GM10266 (cell line): ENCODE data around the gene ATP2B1.

Experiments used
- DNase-seq: peaks from one replicate; pipeline ENCODE4 v3.0.0; 2012; ENCODE audit errors: extremely low spot score
- TF ChIP-seq, protein P1 (sequence below): IDR thresholded peaks from 2 replicates; pipeline ENCODE4 v1.5.1; 2012; ENCODE audit warnings: mild to moderate bottlenecking, low read depth; ENCODE audit not compliant: control insufficient read depth, insufficient read depth; ENCODE audit errors: missing control alignments

ATP2B1 gene

DNA sequence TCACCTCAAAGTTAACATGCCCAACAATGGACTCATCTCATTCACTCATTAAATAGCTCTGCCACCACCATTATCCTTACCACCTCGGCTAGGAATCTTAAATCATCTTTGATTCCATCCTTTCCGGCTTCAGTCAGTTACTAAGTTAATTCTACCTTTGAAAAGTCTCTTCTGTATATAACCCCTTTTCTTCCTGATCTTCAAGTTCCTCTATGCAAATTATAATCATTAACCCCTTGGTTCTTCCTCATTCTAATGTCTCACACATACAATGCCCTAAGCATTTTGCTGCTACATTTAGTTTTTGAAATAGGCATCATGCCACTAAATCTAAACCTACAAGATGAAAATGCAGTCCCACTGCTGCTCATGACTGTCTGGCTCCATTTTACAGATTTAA, 51.6 kb downstream of the ATP2B1 start:
- TF ChIP-seq, protein P1, sequence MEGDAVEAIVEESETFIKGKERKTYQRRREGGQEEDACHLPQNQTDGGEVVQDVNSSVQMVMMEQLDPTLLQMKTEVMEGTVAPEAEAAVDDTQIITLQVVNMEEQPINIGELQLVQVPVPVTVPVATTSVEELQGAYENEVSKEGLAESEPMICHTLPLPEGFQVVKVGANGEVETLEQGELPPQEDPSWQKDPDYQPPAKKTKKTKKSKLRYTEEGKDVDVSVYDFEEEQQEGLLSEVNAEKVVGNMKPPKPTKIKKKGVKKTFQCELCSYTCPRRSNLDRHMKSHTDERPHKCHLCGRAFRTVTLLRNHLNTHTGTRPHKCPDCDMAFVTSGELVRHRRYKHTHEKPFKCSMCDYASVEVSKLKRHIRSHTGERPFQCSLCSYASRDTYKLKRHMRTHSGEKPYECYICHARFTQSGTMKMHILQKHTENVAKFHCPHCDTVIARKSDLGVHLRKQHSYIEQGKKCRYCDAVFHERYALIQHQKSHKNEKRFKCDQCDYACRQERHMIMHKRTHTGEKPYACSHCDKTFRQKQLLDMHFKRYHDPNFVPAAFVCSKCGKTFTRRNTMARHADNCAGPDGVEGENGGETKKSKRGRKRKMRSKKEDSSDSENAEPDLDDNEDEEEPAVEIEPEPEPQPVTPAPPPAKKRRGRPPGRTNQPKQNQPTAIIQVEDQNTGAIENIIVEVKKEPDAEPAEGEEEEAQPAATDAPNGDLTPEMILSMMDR, result no peak
- DNase-seq, result no peak

DNA sequence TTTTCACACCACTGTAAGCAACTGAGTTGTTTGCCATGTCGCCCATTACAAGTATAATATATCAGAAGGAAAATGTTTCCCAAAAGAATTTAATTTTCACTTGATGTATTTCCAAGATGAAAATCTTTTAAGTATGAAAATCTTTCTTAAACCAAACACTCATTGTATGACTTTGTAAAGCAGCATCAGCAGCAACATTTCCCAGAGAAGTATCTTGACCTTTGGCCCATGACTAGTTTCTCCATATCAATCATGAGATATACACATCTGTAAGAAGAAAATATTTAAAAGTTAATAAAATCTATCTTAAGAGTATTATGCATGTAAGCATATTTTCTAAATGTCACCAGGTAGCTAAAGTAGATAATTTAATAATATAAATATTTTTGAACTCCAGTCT, 52.8 kb downstream of the ATP2B1 start:
- DNase-seq, result no peak
- TF ChIP-seq, protein P1, result no peak

DNA sequence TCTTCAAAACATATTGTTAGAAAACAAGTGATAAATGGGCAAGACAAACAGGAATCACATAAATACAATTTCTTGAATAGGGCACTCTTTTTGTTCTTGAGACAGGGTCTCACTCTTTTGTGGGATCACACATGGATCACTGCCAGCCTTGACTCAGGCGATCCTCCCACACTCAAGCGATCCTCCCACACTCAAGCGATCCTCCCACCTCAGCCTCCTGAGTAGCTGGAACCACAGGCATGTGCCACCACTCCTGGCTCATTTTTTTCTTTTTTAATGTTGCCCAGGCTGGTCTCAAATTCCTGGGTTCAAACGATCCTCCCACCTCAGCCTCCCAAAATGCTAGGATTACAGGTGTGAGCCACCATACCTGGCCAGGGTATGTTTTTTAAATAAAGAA, 57.4 kb downstream of the ATP2B1 start:
- no peak for DNase-seq
- TF ChIP-seq, protein P1, result no peak

DNA sequence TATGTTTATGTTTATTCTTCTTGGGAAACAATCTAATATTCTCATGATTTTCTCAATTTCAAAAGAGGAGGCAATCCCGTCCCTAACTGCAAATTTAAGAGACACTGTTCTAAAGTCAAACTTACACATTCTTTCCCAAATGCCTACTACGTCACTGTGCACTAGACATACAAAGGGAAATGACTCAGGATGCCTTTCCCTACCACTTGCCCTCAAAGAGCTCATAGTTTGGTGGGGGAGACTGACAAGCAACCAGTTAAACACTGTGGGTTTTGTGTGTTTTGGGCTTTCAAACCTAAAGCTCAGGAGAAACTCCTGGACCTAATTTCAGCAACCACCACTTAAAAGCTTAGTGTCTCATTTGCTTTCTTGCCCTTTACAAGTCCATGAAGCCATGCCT, 58.4 kb downstream of the ATP2B1 start:
- DNase-seq, result no peak
- TF ChIP-seq, protein P1, result no peak

DNA sequence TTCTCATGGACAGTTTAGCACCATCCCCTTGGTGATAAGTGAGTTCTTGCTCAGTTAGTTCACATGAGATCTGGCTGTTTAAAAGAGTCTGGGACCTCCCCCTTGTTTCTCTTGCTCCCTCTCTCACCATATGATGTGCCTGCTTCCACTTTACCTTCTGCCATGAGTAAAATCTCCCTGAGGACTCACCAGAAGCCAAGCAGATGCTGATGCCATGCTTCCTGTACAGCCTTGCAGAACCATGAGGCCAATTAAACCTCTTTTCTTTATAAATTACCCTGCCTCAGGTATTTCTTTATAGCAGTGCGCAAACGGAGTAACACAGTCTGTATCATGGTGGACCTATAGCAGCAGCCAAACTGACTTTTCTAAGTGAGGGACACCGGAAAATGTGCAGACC, 58.8 kb downstream of the ATP2B1 start:
- DNase-seq, result no peak
- TF ChIP-seq, protein P1, result no peak

DNA sequence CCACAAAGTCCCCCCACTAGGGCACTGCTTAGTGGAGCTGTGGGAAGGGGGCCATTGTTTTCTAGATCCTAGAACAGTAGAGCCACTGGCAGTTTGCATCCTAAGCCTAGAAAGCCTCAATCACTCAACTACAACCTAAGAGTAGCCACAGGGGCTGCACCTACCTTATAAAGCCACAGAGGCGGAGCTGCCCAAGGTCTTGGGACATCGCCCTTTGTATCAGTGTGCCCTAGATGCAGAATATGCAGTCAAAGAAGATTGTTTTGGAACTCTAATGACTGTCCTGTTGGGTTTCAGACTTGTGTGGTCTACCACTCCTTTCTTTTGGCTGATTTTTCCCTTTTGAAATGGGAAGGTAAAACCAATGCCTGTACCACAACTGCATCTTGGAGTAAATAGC, 59.5 kb downstream of the ATP2B1 start:
- no peak for DNase-seq
- TF ChIP-seq, protein P1, result no peak

DNA sequence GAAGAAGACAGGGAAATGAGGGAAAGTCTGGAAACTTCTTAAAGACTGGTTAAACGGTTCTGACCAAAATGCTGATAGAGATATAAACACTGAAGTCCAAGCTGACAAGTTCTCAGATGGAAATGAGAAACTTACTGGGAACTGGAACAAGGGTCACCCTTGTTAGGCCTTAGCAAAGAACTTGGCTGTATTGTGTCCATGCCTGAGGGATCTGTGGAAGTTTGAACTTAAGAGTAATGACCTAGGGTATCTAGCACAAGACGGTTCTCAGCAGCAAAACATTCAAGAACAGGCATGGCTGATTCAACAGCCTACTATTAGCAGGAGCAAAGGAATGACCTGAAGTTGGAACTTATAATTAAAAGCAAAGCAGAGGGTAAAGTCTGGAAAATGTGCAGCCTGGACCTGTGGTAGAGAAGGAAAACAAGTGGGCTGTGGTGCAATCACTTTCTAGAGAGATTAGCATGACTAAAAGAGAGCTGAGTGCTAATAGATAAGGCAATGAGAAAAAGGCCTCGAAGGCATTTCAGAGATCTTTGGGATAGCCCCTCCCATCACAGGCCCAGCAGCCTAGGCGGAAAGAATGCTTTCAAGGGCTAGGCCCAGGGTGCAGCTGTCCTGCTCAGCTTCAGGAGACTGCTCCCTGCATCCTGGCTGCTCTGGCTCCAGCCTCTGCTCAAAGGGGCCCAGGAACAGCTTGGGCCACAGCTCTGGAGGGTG, 60.3 kb downstream of the ATP2B1 start:
- TF ChIP-seq, protein P1, result no peak
- no peak for DNase-seq
